Activated gamma-delta T cell (primary cell): ENCODE results near the gene IFNA6.
"Not testable (repeated sequence)": the region's sequence is repeated elsewhere in the genome, so short reads cannot be mapped to it uniquely, and the experiment has no call there.

Experiments used
- DNase-seq: peaks from one replicate; lab custom pipeline; 2025; lab: John Stamatoyannopoulos, UW
- total RNA-seq, 2 donors: gene quantifications; one replicate each; lab custom pipeline; 2026; lab: John Stamatoyannopoulos, UW

The IFNA6 gene
- total RNA-seq, result 0 reads per million in 2 donors

GRCh38 chr9:21350787-21351186, at the start of gene IFNA6:
Gene IFNA6, minus strand, starts transcription at chr9:21350887. Its CDS starts 0 bp downstream, at chr9:21350887.
- no peak for DNase-seq

GRCh38 chr9:21399956-21400355, 49.3 kb upstream of the IFNA6 start:
- no peak for DNase-seq

GRCh38 chr9:21398955-21399489, 48.3 kb upstream of the IFNA6 start:
- no peak for DNase-seq

GRCh38 chr9:21395778-21396717, 45.4 kb upstream of the IFNA6 start:
- no peak for DNase-seq

GRCh38 chr9:21392270-21392669, 41.6 kb upstream of the IFNA6 start:
- DNase-seq, result no peak

GRCh38 chr9:21385131-21385670, 34.5 kb upstream of the IFNA6 start, which contains the start of gene IFNA2:
Gene IFNA2, minus strand, starts transcription at chr9:21385398. Its CDS starts 69 bp downstream, at chr9:21385329.
- DNase-seq, result no peak

- DNase-seq, result no peak
Measured at GRCh38 chr9:21383627-21384026, 32.9 kb upstream of the IFNA6 start.

GRCh38 chr9:21381448-21382339, 31.0 kb upstream of the IFNA6 start:
- no peak for DNase-seq

GRCh38 chr9:21371467-21371866, 20.8 kb upstream of the IFNA6 start:
- not testable (repeated sequence) for DNase-seq

- no peak for DNase-seq
Measured at GRCh38 chr9:21367957-21368356, 17.3 kb upstream of the IFNA6 start, which contains the start of gene IFNA13. Gene IFNA13, minus strand, starts transcription at chr9:21368057. Its CDS starts 47 bp downstream, at chr9:21368010.

- not testable (repeated sequence) for DNase-seq
Measured at GRCh38 chr9:21367169-21367568, 16.5 kb upstream of the IFNA6 start.

- DNase-seq, result no peak
Measured at GRCh38 chr9:21362287-21362686, 11.6 kb upstream of the IFNA6 start.

GRCh38 chr9:21357479-21358460, 7.1 kb upstream of the IFNA6 start:
- no peak for DNase-seq

GRCh38 chr9:21348430-21348970, 2.2 kb downstream of the IFNA6 start:
- no peak for DNase-seq

GRCh38 chr9:21340735-21341134, 10.0 kb downstream of the IFNA6 start:
- no peak for DNase-seq

- no peak for DNase-seq
Measured at GRCh38 chr9:21336457-21336856, 14.2 kb downstream of the IFNA6 start.

- DNase-seq, result peak; percentile 76
Measured at GRCh38 chr9:21334701-21335632, 15.7 kb downstream of the IFNA6 start, which contains the start of gene KLHL9. Gene KLHL9, minus strand, starts transcription at chr9:21335404. Its CDS starts 545 bp downstream, at chr9:21334859.

- DNase-seq, result no peak
Measured at GRCh38 chr9:21333226-21333625, 17.5 kb downstream of the IFNA6 start.
